ENCODE measurements around the gene PKNOX2.

Gene PKNOX2

GRCh38 chr11:125314276-125315078, 149.9 kb downstream of the PKNOX2 start:
- Histone ChIP-seq H3K4me1 (ENCODE audit: control insufficient read depth, low read length) (no peaks in the 10 kb centered on the region), H3F3A (ENCODE audit: control insufficient read depth, insufficient read depth) (no peaks in the 10 kb centered on the region), H3K4me3 (ENCODE audit: low read length) (no peak overlapping the region), H3K9me2 (replicated peaks; ENCODE audit: control insufficient read depth, low read length) (no peaks in the 10 kb centered on the region), H3K4me2 (ENCODE audit: low read length) (no peak overlapping the region), H3K27me3 (ENCODE audit: control insufficient read depth, low read length) (no peaks in the 10 kb centered on the region), H3K36me3 (ENCODE audit: control insufficient read depth, low read length) (no peaks in the 10 kb centered on the region), H3K9me3 (ENCODE audit: control insufficient read depth, insufficient read depth, low read length) (no peaks in the 10 kb centered on the region), H3K27ac (ENCODE audit: low read depth, low read length) (no peak overlapping the region), H3K79me2 (ENCODE audit: control insufficient read depth, low read length) (no peaks in the 10 kb centered on the region), H4K20me1 (ENCODE audit: control insufficient read depth, insufficient read depth, low read depth, low read length) (no peaks in the 10 kb centered on the region)
- no peak for TF ChIP-seq CTCF (IDR thresholded peaks at IDR 0.05; ENCODE audit: low read depth, low read length, poor library complexity, severe bottlenecking)
- TF ChIP-seq EZH2phosphoT487 (IDR thresholded peaks at IDR 0.05; ENCODE audit: borderline replicate concordance, low read length), result no peak

GRCh38 chr11:125315079-125315740, 150.7 kb downstream of the PKNOX2 start:
- Histone ChIP-seq H3K27me3 (ENCODE audit: control insufficient read depth, low read length) (no peaks in the 10 kb centered on the region), H3K4me1 (ENCODE audit: control insufficient read depth, low read length) (no peaks in the 10 kb centered on the region), H4K20me1 (ENCODE audit: control insufficient read depth, insufficient read depth, low read depth, low read length) (no peaks in the 10 kb centered on the region), H3K79me2 (ENCODE audit: control insufficient read depth, low read length) (no peaks in the 10 kb centered on the region), H3F3A (ENCODE audit: control insufficient read depth, insufficient read depth) (no peaks in the 10 kb centered on the region), H3K36me3 (ENCODE audit: control insufficient read depth, low read length) (no peaks in the 10 kb centered on the region), H3K9me2 (replicated peaks; ENCODE audit: control insufficient read depth, low read length) (no peaks in the 10 kb centered on the region), H3K4me3 (ENCODE audit: low read length) (no peak overlapping the region), H3K4me2 (ENCODE audit: low read length) (no peak overlapping the region), H3K27ac (ENCODE audit: low read depth, low read length) (no peak overlapping the region), H3K9me3 (ENCODE audit: control insufficient read depth, insufficient read depth, low read length) (no peaks in the 10 kb centered on the region)
- no peak for TF ChIP-seq CTCF (IDR thresholded peaks at IDR 0.05; ENCODE audit: low read depth, low read length, poor library complexity, severe bottlenecking)
- no peak for TF ChIP-seq EZH2phosphoT487 (IDR thresholded peaks at IDR 0.05; ENCODE audit: borderline replicate concordance, low read length)

- no peak overlapping the region for H3K4me3 ChIP-seq (ENCODE audit: low read length)
- no peaks in the 10 kb centered on the region for H3K9me2 ChIP-seq (replicated peaks; ENCODE audit: control insufficient read depth, low read length)
- H3K4me2 ChIP-seq (ENCODE audit: low read length), result no peak overlapping the region
- H4K20me1 ChIP-seq (ENCODE audit: control insufficient read depth, insufficient read depth, low read depth, low read length), result no peaks in the 10 kb centered on the region
- peaks cover 3% of the 10 kb centered on the region; the same call in 1 of the 2 replicates for H3K27me3 ChIP-seq (ENCODE audit: control insufficient read depth, low read length)
- TF ChIP-seq CTCF (IDR thresholded peaks at IDR 0.05; ENCODE audit: low read depth, low read length, poor library complexity, severe bottlenecking), result no peak
- no peak for TF ChIP-seq EZH2phosphoT487 (IDR thresholded peaks at IDR 0.05; ENCODE audit: borderline replicate concordance, low read length)
- H3K4me1 ChIP-seq (ENCODE audit: control insufficient read depth, low read length), result no peaks in the 10 kb centered on the region
- H3K36me3 ChIP-seq (ENCODE audit: control insufficient read depth, low read length), result no peaks in the 10 kb centered on the region
- no peaks in the 10 kb centered on the region for H3F3A ChIP-seq (ENCODE audit: control insufficient read depth, insufficient read depth)
- no peak overlapping the region for H3K27ac ChIP-seq (ENCODE audit: low read depth, low read length)
- H3K9me3 ChIP-seq (ENCODE audit: control insufficient read depth, insufficient read depth, low read length), result no peaks in the 10 kb centered on the region
- no peaks in the 10 kb centered on the region for H3K79me2 ChIP-seq (ENCODE audit: control insufficient read depth, low read length)
Measured at GRCh38 chr11:125317416-125317815, 152.9 kb downstream of the PKNOX2 start.

Measured in DOHH2 (cell line).